ENCODE data around the gene ARHGEF19.

The ARHGEF19 gene

DNA sequence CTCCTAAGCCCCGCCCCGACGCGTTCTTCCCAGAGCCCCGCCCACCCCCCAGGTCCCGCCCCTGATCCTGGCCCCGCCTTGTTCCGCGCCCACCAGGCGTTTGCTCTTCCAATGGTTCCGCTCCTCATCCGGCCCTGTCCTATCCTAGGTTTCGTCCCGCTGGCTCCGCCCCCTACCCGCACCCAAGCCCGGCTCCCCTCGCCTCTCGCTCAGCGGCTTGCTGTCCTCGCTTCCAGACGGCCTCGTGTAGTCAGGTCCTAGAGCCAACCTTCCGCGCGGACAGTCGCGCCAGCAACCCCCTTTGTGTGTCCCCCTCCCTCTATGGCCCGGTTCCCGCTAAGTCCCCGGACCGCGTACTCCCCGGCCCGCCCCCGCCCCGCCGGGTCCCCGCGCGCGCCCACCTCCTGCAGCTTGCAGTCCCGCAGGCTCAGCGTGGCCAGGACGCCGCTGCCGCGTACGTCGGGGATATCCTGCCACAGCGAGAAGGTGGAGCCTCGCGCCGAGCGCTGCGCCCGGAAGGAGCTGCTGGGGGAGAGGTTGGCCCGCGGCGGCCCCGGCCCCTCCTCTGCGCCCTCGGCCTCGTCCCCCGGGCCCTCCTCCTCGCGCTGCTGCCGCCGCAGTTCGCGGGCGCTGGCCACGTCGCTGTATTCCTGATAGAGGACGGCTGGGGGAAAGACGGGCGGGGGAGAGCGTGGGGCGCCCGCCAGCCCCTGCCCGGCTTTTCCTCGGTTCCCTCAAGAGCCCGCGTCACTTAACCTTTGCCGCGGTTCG is 5.7 kb downstream of the ARHGEF19 start (continued):
- TF ChIP-seq ZXDB (tag by site-specific recombination; IDR thresholded peaks at IDR 0.05) (peak; percentile 61; the same call in 1 of the 2 replicates), YY2 (tag by site-specific recombination; IDR thresholded peaks at IDR 0.05) (no peak), ZNF624 (tag by site-specific recombination; IDR thresholded peaks at IDR 0.05) (no peak), KLF1 (tag by site-specific recombination; IDR thresholded peaks at IDR 0.05) (no peak; the same call in 1 of the 2 replicates), ZNF391 (tag by site-specific recombination; IDR thresholded peaks at IDR 0.05; ENCODE audit: borderline replicate concordance, low read depth) (0 out of 2 replicates have a peak, but pooled peaks have one; percentile 49), ZNF354C (tag by site-specific recombination; IDR thresholded peaks at IDR 0.05; ENCODE audit: borderline replicate concordance, low read depth) (no peak), RBAK (tag by site-specific recombination; IDR thresholded peaks at IDR 0.05) (no peak), HOXA7 (CRISPR knock-in tag; IDR thresholded peaks at IDR 0.05; ENCODE audit: borderline replicate concordance) (no peak), ZNF48 (tag by site-specific recombination; IDR thresholded peaks at IDR 0.05) (no peak), ZNF335 (tag by site-specific recombination; conservative IDR thresholded peaks at IDR 0.05) (peak; percentile 51), ZNF837 (tag by site-specific recombination; IDR thresholded peaks at IDR 0.05) (no peak), ZNF133 (tag by site-specific recombination; IDR thresholded peaks at IDR 0.05) (no peak), ZNF311 (tag by site-specific recombination; IDR thresholded peaks at IDR 0.05; ENCODE audit: borderline replicate concordance) (no peak), ZNF19 (tag by site-specific recombination; IDR thresholded peaks at IDR 0.05; ENCODE audit: low read depth) (no peak), MZF1 (tag by site-specific recombination; IDR thresholded peaks at IDR 0.05; ENCODE audit: borderline replicate concordance) (no peak), ZNF629 (tag by site-specific recombination; IDR thresholded peaks at IDR 0.05) (peak; percentile 49), ZNF174 (tag by site-specific recombination; IDR thresholded peaks at IDR 0.05) (no peak), SP7 (tag by site-specific recombination; IDR thresholded peaks at IDR 0.05) (peak; percentile 74), KLF8 (tag by site-specific recombination; IDR thresholded peaks at IDR 0.05) (peak; percentile 53), ZNF214 (tag by site-specific recombination; IDR thresholded peaks at IDR 0.05; ENCODE audit: borderline replicate concordance) (no peak)
- TF ChIP-seq, protein P1, sequence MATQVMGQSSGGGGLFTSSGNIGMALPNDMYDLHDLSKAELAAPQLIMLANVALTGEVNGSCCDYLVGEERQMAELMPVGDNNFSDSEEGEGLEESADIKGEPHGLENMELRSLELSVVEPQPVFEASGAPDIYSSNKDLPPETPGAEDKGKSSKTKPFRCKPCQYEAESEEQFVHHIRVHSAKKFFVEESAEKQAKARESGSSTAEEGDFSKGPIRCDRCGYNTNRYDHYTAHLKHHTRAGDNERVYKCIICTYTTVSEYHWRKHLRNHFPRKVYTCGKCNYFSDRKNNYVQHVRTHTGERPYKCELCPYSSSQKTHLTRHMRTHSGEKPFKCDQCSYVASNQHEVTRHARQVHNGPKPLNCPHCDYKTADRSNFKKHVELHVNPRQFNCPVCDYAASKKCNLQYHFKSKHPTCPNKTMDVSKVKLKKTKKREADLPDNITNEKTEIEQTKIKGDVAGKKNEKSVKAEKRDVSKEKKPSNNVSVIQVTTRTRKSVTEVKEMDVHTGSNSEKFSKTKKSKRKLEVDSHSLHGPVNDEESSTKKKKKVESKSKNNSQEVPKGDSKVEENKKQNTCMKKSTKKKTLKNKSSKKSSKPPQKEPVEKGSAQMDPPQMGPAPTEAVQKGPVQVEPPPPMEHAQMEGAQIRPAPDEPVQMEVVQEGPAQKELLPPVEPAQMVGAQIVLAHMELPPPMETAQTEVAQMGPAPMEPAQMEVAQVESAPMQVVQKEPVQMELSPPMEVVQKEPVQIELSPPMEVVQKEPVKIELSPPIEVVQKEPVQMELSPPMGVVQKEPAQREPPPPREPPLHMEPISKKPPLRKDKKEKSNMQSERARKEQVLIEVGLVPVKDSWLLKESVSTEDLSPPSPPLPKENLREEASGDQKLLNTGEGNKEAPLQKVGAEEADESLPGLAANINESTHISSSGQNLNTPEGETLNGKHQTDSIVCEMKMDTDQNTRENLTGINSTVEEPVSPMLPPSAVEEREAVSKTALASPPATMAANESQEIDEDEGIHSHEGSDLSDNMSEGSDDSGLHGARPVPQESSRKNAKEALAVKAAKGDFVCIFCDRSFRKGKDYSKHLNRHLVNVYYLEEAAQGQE (tag by site-specific recombination; IDR thresholded peaks at IDR 0.05), result no peak
- TF ChIP-seq, protein P2, sequence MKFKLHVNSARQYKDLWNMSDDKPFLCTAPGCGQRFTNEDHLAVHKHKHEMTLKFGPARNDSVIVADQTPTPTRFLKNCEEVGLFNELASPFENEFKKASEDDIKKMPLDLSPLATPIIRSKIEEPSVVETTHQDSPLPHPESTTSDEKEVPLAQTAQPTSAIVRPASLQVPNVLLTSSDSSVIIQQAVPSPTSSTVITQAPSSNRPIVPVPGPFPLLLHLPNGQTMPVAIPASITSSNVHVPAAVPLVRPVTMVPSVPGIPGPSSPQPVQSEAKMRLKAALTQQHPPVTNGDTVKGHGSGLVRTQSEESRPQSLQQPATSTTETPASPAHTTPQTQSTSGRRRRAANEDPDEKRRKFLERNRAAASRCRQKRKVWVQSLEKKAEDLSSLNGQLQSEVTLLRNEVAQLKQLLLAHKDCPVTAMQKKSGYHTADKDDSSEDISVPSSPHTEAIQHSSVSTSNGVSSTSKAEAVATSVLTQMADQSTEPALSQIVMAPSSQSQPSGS (tag by site-specific recombination; IDR thresholded peaks at IDR 0.05; ENCODE audit: low read depth), result no peak
- TF ChIP-seq, protein P3, sequence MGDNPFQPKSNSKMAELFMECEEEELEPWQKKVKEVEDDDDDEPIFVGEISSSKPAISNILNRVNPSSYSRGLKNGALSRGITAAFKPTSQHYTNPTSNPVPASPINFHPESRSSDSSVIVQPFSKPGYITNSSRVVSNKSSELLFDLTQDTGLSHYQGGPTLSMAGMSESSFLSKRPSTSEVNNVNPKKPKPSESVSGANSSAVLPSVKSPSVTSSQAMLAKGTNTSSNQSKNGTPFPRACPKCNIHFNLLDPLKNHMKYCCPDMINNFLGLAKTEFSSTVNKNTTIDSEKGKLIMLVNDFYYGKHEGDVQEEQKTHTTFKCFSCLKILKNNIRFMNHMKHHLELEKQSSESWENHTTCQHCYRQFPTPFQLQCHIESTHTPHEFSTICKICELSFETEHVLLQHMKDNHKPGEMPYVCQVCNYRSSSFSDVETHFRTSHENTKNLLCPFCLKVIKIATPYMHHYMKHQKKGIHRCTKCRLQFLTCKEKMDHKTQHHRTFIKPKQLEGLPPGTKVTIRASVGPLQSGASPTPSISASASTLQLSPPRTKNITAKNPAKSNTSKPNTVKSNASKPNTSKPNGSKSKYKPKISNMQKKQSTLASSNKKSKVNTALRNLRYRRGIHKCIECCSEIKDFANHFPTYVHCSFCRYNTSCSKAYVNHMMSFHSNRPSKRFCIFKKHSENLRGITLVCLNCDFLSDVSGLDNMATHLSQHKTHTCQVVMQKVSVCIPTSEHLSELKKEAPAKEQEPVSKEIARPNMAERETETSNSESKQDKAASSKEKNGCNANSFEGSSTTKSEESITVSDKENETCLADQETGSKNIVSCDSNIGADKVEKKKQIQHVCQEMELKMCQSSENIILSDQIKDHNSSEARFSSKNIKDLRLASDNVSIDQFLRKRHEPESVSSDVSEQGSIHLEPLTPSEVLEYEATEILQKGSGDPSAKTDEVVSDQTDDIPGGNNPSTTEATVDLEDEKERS (tag by site-specific recombination; IDR thresholded peaks at IDR 0.05), result no peak
- TF ChIP-seq, protein P4, sequence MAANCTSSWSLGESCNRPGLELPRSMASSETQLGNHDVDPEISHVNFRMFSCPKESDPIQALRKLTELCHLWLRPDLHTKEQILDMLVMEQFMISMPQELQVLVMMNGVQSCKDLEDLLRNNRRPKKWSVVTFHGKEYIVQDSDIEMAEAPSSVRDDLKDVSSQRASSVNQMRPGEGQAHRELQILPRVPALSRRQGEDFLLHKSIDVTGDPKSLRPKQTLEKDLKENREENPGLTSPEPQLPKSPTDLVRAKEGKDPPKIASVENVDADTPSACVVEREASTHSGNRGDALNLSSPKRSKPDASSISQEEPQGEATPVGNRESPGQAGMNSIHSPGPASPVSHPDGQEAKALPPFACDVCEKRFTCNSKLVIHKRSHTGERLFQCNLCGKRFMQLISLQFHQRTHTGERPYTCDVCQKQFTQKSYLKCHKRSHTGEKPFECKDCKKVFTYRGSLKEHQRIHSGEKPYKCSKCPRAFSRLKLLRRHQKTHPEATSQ (tag by site-specific recombination; IDR thresholded peaks at IDR 0.05), result peak; percentile 80; the same call in 1 of the 2 replicates
- TF ChIP-seq, protein P5, sequence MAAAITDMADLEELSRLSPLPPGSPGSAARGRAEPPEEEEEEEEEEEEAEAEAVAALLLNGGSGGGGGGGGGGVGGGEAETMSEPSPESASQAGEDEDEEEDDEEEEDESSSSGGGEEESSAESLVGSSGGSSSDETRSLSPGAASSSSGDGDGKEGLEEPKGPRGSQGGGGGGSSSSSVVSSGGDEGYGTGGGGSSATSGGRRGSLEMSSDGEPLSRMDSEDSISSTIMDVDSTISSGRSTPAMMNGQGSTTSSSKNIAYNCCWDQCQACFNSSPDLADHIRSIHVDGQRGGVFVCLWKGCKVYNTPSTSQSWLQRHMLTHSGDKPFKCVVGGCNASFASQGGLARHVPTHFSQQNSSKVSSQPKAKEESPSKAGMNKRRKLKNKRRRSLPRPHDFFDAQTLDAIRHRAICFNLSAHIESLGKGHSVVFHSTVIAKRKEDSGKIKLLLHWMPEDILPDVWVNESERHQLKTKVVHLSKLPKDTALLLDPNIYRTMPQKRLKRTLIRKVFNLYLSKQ (tag by site-specific recombination; IDR thresholded peaks at IDR 0.05; ENCODE audit: borderline replicate concordance), result no peak
- TF ChIP-seq, protein P6, sequence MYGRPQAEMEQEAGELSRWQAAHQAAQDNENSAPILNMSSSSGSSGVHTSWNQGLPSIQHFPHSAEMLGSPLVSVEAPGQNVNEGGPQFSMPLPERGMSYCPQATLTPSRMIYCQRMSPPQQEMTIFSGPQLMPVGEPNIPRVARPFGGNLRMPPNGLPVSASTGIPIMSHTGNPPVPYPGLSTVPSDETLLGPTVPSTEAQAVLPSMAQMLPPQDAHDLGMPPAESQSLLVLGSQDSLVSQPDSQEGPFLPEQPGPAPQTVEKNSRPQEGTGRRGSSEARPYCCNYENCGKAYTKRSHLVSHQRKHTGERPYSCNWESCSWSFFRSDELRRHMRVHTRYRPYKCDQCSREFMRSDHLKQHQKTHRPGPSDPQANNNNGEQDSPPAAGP (tag by site-specific recombination; IDR thresholded peaks at IDR 0.05), result peak; percentile 60; the same call in 1 of the 2 replicates

All from HEK293 (cell line).